ENCODE data around the gene CLEC2L. TPM values are rescaled to one million over a fixed set of nuclear protein-coding genes. Genes with fewer than 3 reads are reported as not detected.

Gene CLEC2L
- polyA plus RNA-seq, 1 donor from 2014 or later: 4.5 TPM

GRCh38 chr7:139515266-139515665 lies 8.2 kb upstream of the CLEC2L start:
- Histone ChIP-seq H3K27ac (ENCODE audit: low read length) (no peak overlapping the region), H3K27me3 (ENCODE audit: insufficient read depth, low read depth, low read length) (no peaks in the 10 kb centered on the region), H3K9ac (ENCODE audit: low read length) (no peak overlapping the region), H2AFZ (ENCODE audit: low read depth, low read length) (no peak overlapping the region), H3K36me3 (ENCODE audit: insufficient read depth, low read length) (no peaks in the 10 kb centered on the region), H3K9me3 (ENCODE audit: low read length) (no peaks in the 10 kb centered on the region), H3K4me3 (ENCODE audit: low read length) (no peak overlapping the region), H4K20me1 (ENCODE audit: insufficient read depth) (no peaks in the 10 kb centered on the region), H3F3A (ENCODE audit: insufficient read depth, low read length, poor library complexity, severe bottlenecking) (no peaks in the 10 kb centered on the region), H3K9me2 (ENCODE audit: insufficient read depth, low read length) (no peaks in the 10 kb centered on the region), H3K4me2 (ENCODE audit: low read length) (no peak overlapping the region), H3K79me2 (replicated peaks; ENCODE audit: insufficient read depth, low read length) (no peaks in the 10 kb centered on the region)
- no peak for TF ChIP-seq REST (IDR thresholded peaks at IDR 0.05; ENCODE audit: borderline replicate concordance)
- TF ChIP-seq TAF1 (IDR thresholded peaks at IDR 0.05; ENCODE audit: low read depth): no peak
- no peak for TF ChIP-seq MXI1 (conservative IDR thresholded peaks at IDR 0.05; ENCODE audit: poor library complexity, severe bottlenecking)
- TF ChIP-seq SMC3 (conservative IDR thresholded peaks at IDR 0.05; ENCODE audit: poor library complexity): no peak
- no peak for TF ChIP-seq POLR2AphosphoS5 (IDR thresholded peaks at IDR 0.05)
- no peak for TF ChIP-seq RAD21 (conservative IDR thresholded peaks at IDR 0.05)
- TF ChIP-seq CTCF (IDR thresholded peaks at IDR 0.05; ENCODE audit: poor library complexity, severe bottlenecking): no peak
- no peak for TF ChIP-seq EP300 (conservative IDR thresholded peaks at IDR 0.05; ENCODE audit: poor library complexity, severe bottlenecking)
- TF ChIP-seq EZH2 (IDR thresholded peaks at IDR 0.05; ENCODE audit: borderline replicate concordance, insufficient read depth, low read length, poor library complexity, severe bottlenecking): no peak

GRCh38 chr7:139521439-139521838 lies 2.0 kb upstream of the CLEC2L start:
- TF ChIP-seq RAD21 (conservative IDR thresholded peaks at IDR 0.05) (no peak), MXI1 (conservative IDR thresholded peaks at IDR 0.05; ENCODE audit: poor library complexity, severe bottlenecking) (no peak), EP300 (conservative IDR thresholded peaks at IDR 0.05; ENCODE audit: poor library complexity, severe bottlenecking) (no peak), EZH2 (IDR thresholded peaks at IDR 0.05; ENCODE audit: borderline replicate concordance, insufficient read depth, low read length, poor library complexity, severe bottlenecking) (no peak), REST (IDR thresholded peaks at IDR 0.05; ENCODE audit: borderline replicate concordance) (no peak), CTCF (IDR thresholded peaks at IDR 0.05; ENCODE audit: poor library complexity, severe bottlenecking) (no peak), TAF1 (IDR thresholded peaks at IDR 0.05; ENCODE audit: low read depth) (no peak), SMC3 (conservative IDR thresholded peaks at IDR 0.05; ENCODE audit: poor library complexity) (no peak), POLR2AphosphoS5 (IDR thresholded peaks at IDR 0.05) (no peak)
- no peak overlapping the region for H3K9ac ChIP-seq (ENCODE audit: low read length)
- no peaks in the 10 kb centered on the region for H3K79me2 ChIP-seq (replicated peaks; ENCODE audit: insufficient read depth, low read length)
- H3K27ac ChIP-seq (ENCODE audit: low read length): no peak overlapping the region
- no peaks in the 10 kb centered on the region for H3K9me3 ChIP-seq (ENCODE audit: low read length)
- no peaks in the 10 kb centered on the region for H3K36me3 ChIP-seq (ENCODE audit: insufficient read depth, low read length)
- no peak overlapping the region for H2AFZ ChIP-seq (ENCODE audit: low read depth, low read length)
- H3K4me3 ChIP-seq (ENCODE audit: low read length): no peak overlapping the region
- H3F3A ChIP-seq (ENCODE audit: insufficient read depth, low read length, poor library complexity, severe bottlenecking): no peaks in the 10 kb centered on the region
- peaks cover 36% of the 10 kb centered on the region for H3K27me3 ChIP-seq (ENCODE audit: insufficient read depth, low read depth, low read length)
- H3K9me2 ChIP-seq (ENCODE audit: insufficient read depth, low read length): no peaks in the 10 kb centered on the region
- H4K20me1 ChIP-seq (ENCODE audit: insufficient read depth): no peaks in the 10 kb centered on the region
- H3K4me2 ChIP-seq (ENCODE audit: low read length): no peak overlapping the region

Measured in neural cell (in vitro differentiated cells).